B cell (primary cell): ENCODE measurements around the gene PPARD. TPM values are rescaled to one million over a fixed set of nuclear protein-coding genes. Genes with fewer than 3 reads are reported as not detected.

Source experiments
- ATAC-seq: fragments of 200-7000 bp; cut with Tn5 transposase; one replicate; pipeline ENCODE4 v1.10.0; 2021; ENCODE audit warnings: low read depth, mild to moderate bottlenecking, moderate number of reproducible peaks, moderate library complexity
- CTCF ChIA-PET: fragments of 350-600 bp; sonication (Branson Sonifier 250); formaldehyde crosslinking; loops from one replicate; lab custom pipeline; 2021; ENCODE audit warnings: antibody characterized with exemption, inconsistent platforms; lab: Charles Lee
- POLR2A ChIA-PET: fragments of 350-600 bp; sonication (Branson Sonifier 250); formaldehyde crosslinking; loops from one replicate; lab custom pipeline; 2021; ENCODE audit warnings: antibody characterized with exemption; lab: Charles Lee
- DNase-seq: peaks from one replicate; pipeline ENCODE4 v3.0.0; 2013
- H2AFZ ChIP-seq: 2 replicates; pipeline ENCODE4 v1.6.1; 2012; ENCODE audit warnings: mild to moderate bottlenecking, low read depth, low read length; ENCODE audit not compliant: insufficient read depth, poor library complexity, severe bottlenecking
- H3K27ac ChIP-seq, 2 donors: 1 replicate in 1 of 2; 2 replicates in 1 of 2; pipeline ENCODE4 v1.5.1; 2012 to 2013; ENCODE audit warnings: low read length in 2 of 2, mild to moderate bottlenecking in 2 of 2, moderate library complexity in 1 of 2
- H3K27me3 ChIP-seq, 4 experiments: fragments of 200-600 bp in 1 of 4; sonication (generic) in 1 of 4; replicated peaks in 1 of 4; 1 replicate in 2 of 4; 2 replicates in 2 of 4; pipeline versions ENCODE4 v1.6.1 to v1.7.0; 2013 to 2016; ENCODE audit warnings: low read length in 3 of 4, mild to moderate bottlenecking in 2 of 4, mixed read lengths in 1 of 4, moderate library complexity in 1 of 4; ENCODE audit not compliant: insufficient read depth in 4 of 4, control insufficient read depth in 3 of 4; ENCODE audit errors: control extremely low read depth in 1 of 4
- H3K36me3 ChIP-seq, 2 experiments: replicated peaks in 1 of 2; 1 replicate in 1 of 2; 2 replicates in 1 of 2; pipeline versions ENCODE4 v1.6.1 to v1.7.1; 2013; ENCODE audit warnings: low read length in 1 of 2; ENCODE audit not compliant: insufficient read depth in 2 of 2, control insufficient read depth in 1 of 2; ENCODE audit errors: control extremely low read depth in 1 of 2, extremely low read depth in 1 of 2
- H3K4me1 ChIP-seq, 2 donors: fragments of 200-600 bp in 1 of 2; sonication (generic) in 1 of 2; 1 replicate in 1 of 2; 2 replicates in 1 of 2; pipeline versions ENCODE4 v1.5.1 to v1.6.1; 2013 to 2017; ENCODE audit warnings: low read length in 2 of 2; ENCODE audit not compliant: control insufficient read depth in 2 of 2, insufficient read depth in 2 of 2
- H3K4me2 ChIP-seq: replicated peaks from 2 replicates; pipeline ENCODE3; 2012; ENCODE audit warnings: mild to moderate bottlenecking, low read depth, low read length; ENCODE audit not compliant: poor library complexity, severe bottlenecking
- H3K4me3 ChIP-seq, 5 experiments: fragments of 200-600 bp in 1 of 5; sonication (generic) in 1 of 5; 1 replicate in 3 of 5; 2 replicates in 2 of 5; pipeline versions ENCODE4 v1.5.1 to v1.7.0; 2011 to 2016; ENCODE audit warnings: low read length in 4 of 5, mild to moderate bottlenecking in 4 of 5, low read depth in 2 of 5, control low read depth in 1 of 5, moderate library complexity in 1 of 5; ENCODE audit not compliant: insufficient read depth in 1 of 5; ENCODE audit errors: control extremely low read depth in 1 of 5, extremely low read depth in 1 of 5
- H3K79me2 ChIP-seq: fragments of 200-600 bp; sonication (generic); one replicate; pipeline ENCODE4 v1.6.0; 2016; ENCODE audit warnings: low read length; ENCODE audit not compliant: control insufficient read depth, insufficient read depth
- H3K9ac ChIP-seq: fragments of 200-600 bp; sonication (generic); 2 replicates; pipeline ENCODE4 v1.6.1; 2017; ENCODE audit warnings: mild to moderate bottlenecking, low read length, moderate library complexity
- H3K9me3 ChIP-seq, 3 donors: one replicate each; pipeline versions ENCODE4 v1.6.1 to v1.7.1; 2013; ENCODE audit warnings: low read length in 2 of 3; ENCODE audit not compliant: control insufficient read depth in 2 of 3, insufficient read depth in 1 of 3; ENCODE audit errors: control extremely low read depth in 1 of 3
- H4K20me1 ChIP-seq: 2 replicates; pipeline ENCODE4 v1.6.0; 2012; ENCODE audit warnings: mild to moderate bottlenecking, low read length; ENCODE audit not compliant: insufficient read depth, control insufficient read depth, poor library complexity, severe bottlenecking
- H3K27ac Mint-ChIP-seq: one replicate; pipeline ENCODE4 v1.8.0; 2021; ENCODE audit warnings: mixed read lengths
- H3K27me3 Mint-ChIP-seq: one replicate; pipeline ENCODE4 v1.8.0; 2021; ENCODE audit warnings: mixed read lengths
- H3K4me1 Mint-ChIP-seq: one replicate; pipeline ENCODE4 v1.8.0; 2021; ENCODE audit warnings: mixed read lengths
- H3K4me3 Mint-ChIP-seq: one replicate; pipeline ENCODE4 v1.8.0; 2021; ENCODE audit warnings: mixed read lengths
- H3K9me3 Mint-ChIP-seq: one replicate; pipeline ENCODE4 v1.8.0; 2022; ENCODE audit warnings: mixed read lengths; ENCODE audit not compliant: insufficient read depth
- CTCF ChIP-seq: fragments of 200-600 bp; IDR thresholded peaks from one replicate; pipeline ENCODE4 v1.8.0; 2022; ENCODE audit warnings: antibody characterized with exemption, mild to moderate bottlenecking
- EZH2 ChIP-seq: IDR thresholded peaks from 2 replicates; pipeline ENCODE4 v1.6.1; 2012; ENCODE audit warnings: borderline replicate concordance, low read depth, mild to moderate bottlenecking, moderate library complexity, low read length; ENCODE audit not compliant: insufficient read depth, poor library complexity, severe bottlenecking
- WGBS: methylation state at CpG from one replicate; pipeline ENCODE4 v1.1.5; 2013; ENCODE audit warnings: missing lambda C conversion rate; ENCODE audit not compliant: insufficient coverage; 5-methylcytosine and 5-hydroxymethylcytosine counted together
- intact Hi-C: fragments of 100-400 bp; cut with micrococcal nuclease; formaldehyde crosslinking; loops from one replicate; pipeline ENCODE4 v1.10.0; 2022
- polyA plus RNA-seq: library from polyadenylated mRNA; depleted of rRNA; stranded (reverse); fragments of >200 nt; gene quantifications from 2 replicates; pipeline ENCODE4 v1.2.3, GENCODE V29; 2012
- total RNA-seq, 2 donors: library from RNA; stranded (reverse); fragments of 120-200 nt in 1 of 2; gene quantifications; 1 replicate in 1 of 2; 2 replicates in 1 of 2; pipeline versions ENCODE4 v1.2.3 to v1.2.4, GENCODE V29; 2013 to 2022

PPARD gene
- total and polyA plus RNA-seq, 2 donors (not counting 1 experiment from before 2014, with no cell fraction given) = 37.9 to 38.9 TPM

- DNase-seq (no peak), ATAC-seq (no peak)
- no peak for TF ChIP-seq CTCF
- TF ChIP-seq EZH2 = no peak
- Mint-ChIP-seq H3K4me3 (no peak overlapping the region), H3K4me1 (peaks cover 71% of the 10 kb centered on the region), H3K27ac (no peak overlapping the region), H3K27me3 (no peaks in the 10 kb centered on the region), H3K9me3 (no peaks in the 10 kb centered on the region)
- intact Hi-C loops = no loop called here
- POLR2A ChIA-PET = interaction anchor here (0.7 to 1.3 kb wide), 2 partner anchors 17 to 511 kb away, joined by 3 to 8 read pairs; no protein-coding TSS in a partner anchor
- Histone ChIP-seq H3K79me2 (peaks cover 86% of the 10 kb centered on the region), H3K4me2 (no peak overlapping the region), H3K4me1 (peaks cover 28 to 32% of the 10 kb centered on the region in 2 donors), H3K9ac (no peak overlapping the region), H3K36me3 (peaks cover 2 to 10% of the 10 kb centered on the region in 2 experiments), H2AFZ (no peak overlapping the region), H3K27me3 (no peaks in the 10 kb centered on the region), H3K4me3 (no peak overlapping the region), H4K20me1 (peaks cover 67% of the 10 kb centered on the region), H3K27ac (no peak overlapping the region), H3K9me3 (no peaks in the 10 kb centered on the region)
- WGBS = 100% methylated on average over 2 of the region's 6 CpGs
- CTCF ChIA-PET = interaction anchor here (0.6 kb wide), 1 partner anchor 97 kb away, joined by 4 read pairs; no protein-coding TSS in a partner anchor
These were observed 23.3 kb downstream of the PPARD start for GRCh38 chr6:35365594-35366203.

- TF ChIP-seq CTCF (no peak), EZH2 (no peak)
- intact Hi-C loops = no loop called here
- Mint-ChIP-seq H3K9me3 (no peaks in the 10 kb centered on the region), H3K4me1 (peaks cover 72% of the 10 kb centered on the region), H3K27me3 (no peaks in the 10 kb centered on the region), H3K4me3 (no peak overlapping the region), H3K27ac (no peak overlapping the region)
- Histone ChIP-seq H3K27ac (no peak overlapping the region), H2AFZ (no peak overlapping the region), H4K20me1 (peaks cover 65% of the 10 kb centered on the region), H3K9me3 (no peaks in the 10 kb centered on the region), H3K4me2 (no peak overlapping the region), H3K79me2 (peaks cover 85% of the 10 kb centered on the region), H3K9ac (no peak overlapping the region), H3K36me3 (peaks cover under 1 to 8% of the 10 kb centered on the region in 2 experiments), H3K27me3 (no peaks in the 10 kb centered on the region), H3K4me1 (peaks cover 33 to 37% of the 10 kb centered on the region in 2 donors), H3K4me3 (no peak overlapping the region)
- CTCF ChIA-PET = interaction anchor here (0.6 kb wide), 1 partner anchor 97 kb away, joined by 4 read pairs; no protein-coding TSS in a partner anchor
- ATAC-seq = no peak
- POLR2A ChIA-PET = interaction anchor here (0.7 kb wide), 1 partner anchor 510 kb away, joined by 3 read pairs; no protein-coding TSS in a partner anchor
- DNase-seq = no peak
These were observed 23.8 kb downstream of the PPARD start for GRCh38 chr6:35366204-35366596.
